Nephron progenitor cell (in vitro differentiated cells): Measurements from ENCODE around the gene KLF13.

Source experiments
- DNase-seq: peaks from one replicate; pipeline ENCODE4 v3.0.0; 2021
- H3K27ac Mint-ChIP-seq: 2 replicates; pipeline ENCODE4 v1.8.0; 2021; ENCODE audit warnings: mild to moderate bottlenecking, moderate library complexity, mixed read lengths
- H3K27me3 Mint-ChIP-seq: 2 replicates; pipeline ENCODE4 v1.8.0; 2021; ENCODE audit warnings: mild to moderate bottlenecking, low read depth, mixed read lengths; ENCODE audit not compliant: poor library complexity
- H3K36me3 Mint-ChIP-seq: 2 replicates; pipeline ENCODE4 v1.8.0; 2021; ENCODE audit warnings: low read depth, mixed read lengths
- H3K4me1 Mint-ChIP-seq: 2 replicates; pipeline ENCODE4 v1.8.0; 2021; ENCODE audit warnings: mixed read lengths
- H3K4me3 Mint-ChIP-seq: 2 replicates; pipeline ENCODE4 v1.8.0; 2021; ENCODE audit warnings: mild to moderate bottlenecking, moderate library complexity, mixed read lengths
- H3K9me3 Mint-ChIP-seq: 2 replicates; pipeline ENCODE4 v1.8.0; 2021; ENCODE audit warnings: mild to moderate bottlenecking, moderate library complexity, mixed read lengths
- CTCF ChIP-seq: fragments of 200-600 bp; sonication (generic); IDR thresholded peaks from 2 replicates; pipeline ENCODE4 v1.5.0; 2021; ENCODE audit warnings: antibody characterized with exemption

KLF13 gene

GRCh38 chr15:31280046-31280830 is 46.4 kb upstream of the KLF13 start:
- no peak for DNase-seq
- H3K36me3 Mint-ChIP-seq, result no peaks in the 10 kb centered on the region
- H3K27me3 Mint-ChIP-seq, result peaks cover 5% of the 10 kb centered on the region
- no peak overlapping the region for H3K4me3 Mint-ChIP-seq
- TF ChIP-seq CTCF, result no peak
- peaks cover 8% of the 10 kb centered on the region for H3K9me3 Mint-ChIP-seq
- H3K4me1 Mint-ChIP-seq, result peaks cover 48% of the 10 kb centered on the region
- H3K27ac Mint-ChIP-seq, result no peak overlapping the region

GRCh38 chr15:31280831-31281216 is 45.8 kb upstream of the KLF13 start:
- Mint-ChIP-seq H3K4me1 (peaks cover 48% of the 10 kb centered on the region), H3K9me3 (peaks cover 8% of the 10 kb centered on the region), H3K36me3 (no peaks in the 10 kb centered on the region), H3K27me3 (peaks cover 5% of the 10 kb centered on the region), H3K4me3 (no peak overlapping the region), H3K27ac (no peak overlapping the region)
- TF ChIP-seq CTCF, result no peak
- no peak for DNase-seq

DNA sequence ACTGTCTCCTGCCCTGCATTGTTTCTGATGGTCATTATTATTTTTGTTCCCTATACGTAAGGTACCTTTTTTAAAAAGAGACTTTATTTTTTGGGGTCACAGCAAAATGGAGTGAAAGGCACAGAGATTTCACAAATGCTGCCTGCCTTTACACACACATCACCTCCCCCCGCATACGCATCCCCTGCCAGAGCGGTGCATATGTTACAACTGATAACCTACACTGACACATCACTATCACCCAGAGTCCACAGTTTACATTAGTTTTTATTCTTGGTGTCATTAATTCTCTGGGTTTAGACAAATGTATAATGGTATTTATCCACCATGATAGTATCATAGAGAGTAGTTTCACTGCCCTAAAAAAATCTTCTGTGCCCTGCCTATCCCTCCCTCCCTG is 43.6 kb upstream of the KLF13 start:
- Mint-ChIP-seq H3K27me3 (peaks cover 8% of the 10 kb centered on the region), H3K9me3 (peaks cover 8% of the 10 kb centered on the region), H3K4me3 (no peak overlapping the region), H3K27ac (no peak overlapping the region), H3K4me1 (peaks cover 42% of the 10 kb centered on the region), H3K36me3 (no peaks in the 10 kb centered on the region)
- DNase-seq, result no peak
- TF ChIP-seq CTCF, result no peak

DNA sequence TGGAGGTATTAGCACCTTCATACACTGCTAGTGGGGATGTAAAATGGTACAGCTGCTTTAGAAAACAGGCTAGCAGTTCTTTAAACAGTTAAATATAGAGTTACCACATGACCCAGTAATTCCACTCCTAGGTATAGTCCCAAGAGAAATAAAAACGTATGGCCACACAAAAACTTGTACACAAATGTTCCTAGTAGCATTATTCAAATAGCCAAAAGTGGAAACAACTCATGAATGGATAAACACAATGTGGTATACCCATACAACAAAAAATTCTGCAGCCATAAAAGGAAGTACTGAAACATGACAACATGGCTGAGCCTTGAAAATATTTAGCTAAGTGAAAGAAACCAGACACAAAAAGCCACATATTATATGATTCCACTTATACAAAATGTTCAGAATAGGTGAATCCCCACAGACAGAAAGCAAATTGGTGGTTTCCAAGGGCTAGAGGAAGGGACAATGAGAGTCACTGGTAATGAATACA is 40.8 kb upstream of the KLF13 start:
- no peak for TF ChIP-seq CTCF
- Mint-ChIP-seq H3K9me3 (peaks cover 8% of the 10 kb centered on the region), H3K36me3 (no peaks in the 10 kb centered on the region), H3K27me3 (peaks cover 15% of the 10 kb centered on the region), H3K27ac (no peak overlapping the region), H3K4me1 (peaks cover 14% of the 10 kb centered on the region), H3K4me3 (no peak overlapping the region)
- no peak for DNase-seq

DNA sequence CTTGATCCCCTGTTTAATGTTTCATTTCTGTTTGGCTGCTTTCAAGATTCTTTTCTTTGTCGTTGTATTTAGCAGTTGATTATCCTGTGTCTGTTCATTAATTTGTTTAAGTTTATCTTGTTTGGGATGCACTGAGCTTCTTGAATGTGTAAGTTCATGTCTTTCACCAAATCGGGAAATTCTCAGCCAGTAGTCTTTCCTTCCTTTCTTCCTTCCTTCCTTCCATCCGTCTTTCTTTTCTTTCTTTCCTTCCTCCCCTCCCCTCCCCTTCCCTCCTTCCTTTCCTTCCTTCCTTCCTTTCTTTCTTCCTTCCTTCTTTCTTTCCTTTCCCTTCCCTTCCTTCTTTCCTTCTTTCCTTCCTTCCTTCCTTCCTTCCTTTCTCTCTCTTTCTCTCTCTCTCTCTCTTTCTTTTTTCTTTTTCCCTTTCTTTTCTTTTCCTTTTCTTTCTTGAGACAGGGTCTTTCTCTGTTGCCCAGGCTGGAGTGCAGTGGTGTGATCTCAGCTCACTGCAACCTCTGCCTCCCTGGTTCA is 35.5 kb upstream of the KLF13 start:
- H3K27me3 Mint-ChIP-seq, result peaks cover 33% of the 10 kb centered on the region
- H3K9me3 Mint-ChIP-seq, result no peaks in the 10 kb centered on the region
- DNase-seq, result no peak
- H3K4me3 Mint-ChIP-seq, result no peak overlapping the region
- H3K36me3 Mint-ChIP-seq, result no peaks in the 10 kb centered on the region
- TF ChIP-seq CTCF, result no peak
- H3K4me1 Mint-ChIP-seq, result peaks cover 14% of the 10 kb centered on the region
- no peak overlapping the region for H3K27ac Mint-ChIP-seq
